ENCODE measurements around the gene RGS7. TPM values are rescaled to one million over a fixed set of nuclear protein-coding genes. Genes with fewer than 3 reads are reported as not detected.

RGS7 gene
- total and polyA plus RNA-seq, 2 of the 8 experiments (the other 6 are each of a cell fraction or from before 2014, with no cell fraction given), result 1.6 to 3.0 TPM

GRCh38 chr1:240925273-240925672 lies 431.7 kb downstream of the RGS7 start:
- Histone ChIP-seq H3K79me2 (ENCODE audit: control insufficient read depth in 1 of 2, insufficient read depth in 2 of 2, low read length in 2 of 2) (no peaks in the 10 kb centered on the region), H4K5ac (ENCODE audit: insufficient read length, low read depth, low read length) (no peak overlapping the region), H2BK12ac (ENCODE audit: low read depth, low read length) (no peak overlapping the region), H4K91ac (replicated peaks; ENCODE audit: insufficient read length, low read length) (no peak overlapping the region), H4K20me1 (replicated peaks in 1 of 2; ENCODE audit: control insufficient read depth in 1 of 2, insufficient read depth in 2 of 2, low read length in 2 of 2) (no peaks in the 10 kb centered on the region), H3K36me3 (ENCODE audit: control insufficient read depth in 2 of 4, insufficient read depth in 4 of 4, low read length in 3 of 4) (no peaks in the 10 kb centered on the region), H3K27ac (ENCODE audit: low read depth, low read length) (no peak overlapping the region), H3K14ac (ENCODE audit: insufficient read length) (no peak overlapping the region), H3K23me2 (ENCODE audit: low read depth, low read length) (no peaks in the 10 kb centered on the region), H3K23ac (ENCODE audit: insufficient read length) (no peak overlapping the region), H3K4me3 (ENCODE audit: extremely low read depth in 1 of 4, insufficient read depth in 2 of 4, low read depth in 3 of 4, low read length in 4 of 4) (no peak overlapping the region), H2BK120ac (replicated peaks; ENCODE audit: low read depth, low read length) (no peak overlapping the region), H3K4ac (replicated peaks; ENCODE audit: insufficient read length, low read depth, low read length) (no peak overlapping the region), H2AK5ac (ENCODE audit: low read depth, low read length) (no peak overlapping the region), H2AFZ (ENCODE audit: low read length) (no peak overlapping the region), H3K9ac (replicated peaks in 1 of 4; ENCODE audit: extremely low read depth in 1 of 4, low read depth in 3 of 4, low read length in 3 of 4) (no peak overlapping the region), H2BK15ac (ENCODE audit: low read length) (no peak overlapping the region), H3K27me3 (replicated peaks in 1 of 4; ENCODE audit: control insufficient read depth in 3 of 4, extremely low read depth in 1 of 4, insufficient read depth in 3 of 4, low read length in 3 of 4) (peaks cover 0 to 1% (median 0%) of the 10 kb centered on the region in 4 experiments; a peak in 1 of 7 replicates), H3K4me1 (replicated peaks in 1 of 4; ENCODE audit: control insufficient read depth in 3 of 4, insufficient read depth in 4 of 4, low read length in 3 of 4) (no peaks in the 10 kb centered on the region), H3K79me1 (ENCODE audit: low read depth, low read length) (no peaks in the 10 kb centered on the region), H4K8ac (ENCODE audit: extremely low read depth, insufficient read depth, low read length) (no peak overlapping the region), H2BK5ac (ENCODE audit: low read depth, low read length) (no peak overlapping the region), H3K18ac (ENCODE audit: extremely low read depth, low read length) (no peak overlapping the region), H3K9me3 (ENCODE audit: insufficient read depth in 2 of 2, low read depth in 1 of 2, low read length in 1 of 2) (no peaks in the 10 kb centered on the region), H3K4me2 (ENCODE audit: insufficient read depth in 1 of 2, low read depth in 2 of 2, low read length in 2 of 2) (no peak overlapping the region), H3K56ac (replicated peaks; ENCODE audit: insufficient read length, low read depth, low read length) (no peak overlapping the region), H2BK20ac (ENCODE audit: low read length) (no peak overlapping the region)
- 89% methylated on average over 4 of the region's 4 CpGs; no CpG with 5 or more reads in 1 of the 2 experiments for WGBS, 2 experiments (ENCODE audit: extremely low coverage in 1 of 2, insufficient coverage in 1 of 2, insufficient read length in 1 of 2, insufficient replicate concordance in 2 of 2, low coverage in 1 of 2, low lambda C conversion rate in 2 of 2, missing lambda C conversion rate in 1 of 2)
- FAIRE-seq, result no peak
- ChIA-PET CTCF (ENCODE audit: partially characterized antibody) (no interaction called here), POLR2A (ENCODE audit: partially characterized antibody) (no interaction called here)
- DNase-seq (ENCODE audit: low read depth in 1 of 2, low spot score in 2 of 2), result no peak
- TF ChIP-seq SIN3A (conservative IDR thresholded peaks at IDR 0.05 in 1 of 2, IDR thresholded peaks at IDR 0.05 in 1 of 2; ENCODE audit: low read depth in 1 of 2, low read length in 2 of 2) (no peak), NANOG (IDR thresholded peaks at IDR 0.05; ENCODE audit: insufficient read depth, low read depth, low read length, poor library complexity, severe bottlenecking) (no peak), CEBPB (IDR thresholded peaks at IDR 0.05; ENCODE audit: low read depth, low read length) (no peak), RBBP5 (IDR thresholded peaks at IDR 0.05; ENCODE audit: borderline replicate concordance, low read depth, low read length) (no peak), TBP (IDR thresholded peaks at IDR 0.05; ENCODE audit: low read depth, low read length) (no peak), KDM1A (IDR thresholded peaks at IDR 0.05; ENCODE audit: borderline replicate concordance, low read length) (no peak), YY1 (IDR thresholded peaks at IDR 0.05; ENCODE audit: low read depth, low read length) (no peak), GABPA (IDR thresholded peaks at IDR 0.05; ENCODE audit: borderline replicate concordance, insufficient read depth, low read length) (no peak), FOSL1 (IDR thresholded peaks at IDR 0.05; ENCODE audit: insufficient read depth, low read depth, low read length) (no peak), KDM5A (IDR thresholded peaks at IDR 0.05; ENCODE audit: low read length) (no peak), CBX8 (IDR thresholded peaks at IDR 0.05; ENCODE audit: borderline replicate concordance, low read depth, low read length) (no peak), ATF2 (IDR thresholded peaks at IDR 0.05; ENCODE audit: low read length) (no peak), CTBP2 (IDR thresholded peaks at IDR 0.05; ENCODE audit: borderline replicate concordance, insufficient read depth, insufficient read length, low read length) (no peak)
